ENCODE measurements around the gene NUP35.

DNA sequence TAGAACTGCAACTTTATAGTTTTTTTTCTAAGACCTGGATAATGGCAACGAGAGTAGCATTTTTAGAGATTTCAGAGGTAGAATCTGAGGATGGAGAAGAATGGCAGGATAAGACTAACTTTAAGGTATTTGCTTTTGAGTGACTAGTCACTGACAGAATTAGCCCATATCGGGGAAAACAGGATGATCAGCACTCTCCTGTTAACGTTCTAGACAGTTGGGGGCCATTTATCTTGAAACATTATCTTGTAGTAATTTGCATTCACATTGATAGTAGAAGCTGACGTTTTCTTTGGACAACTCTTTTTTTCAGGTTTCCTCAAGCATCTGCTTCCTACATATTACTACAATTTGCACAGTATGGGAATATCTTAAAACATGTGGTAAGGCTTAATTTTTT is 32.9 kb downstream of the NUP35 start:
- TF ChIP-seq, protein P1, sequence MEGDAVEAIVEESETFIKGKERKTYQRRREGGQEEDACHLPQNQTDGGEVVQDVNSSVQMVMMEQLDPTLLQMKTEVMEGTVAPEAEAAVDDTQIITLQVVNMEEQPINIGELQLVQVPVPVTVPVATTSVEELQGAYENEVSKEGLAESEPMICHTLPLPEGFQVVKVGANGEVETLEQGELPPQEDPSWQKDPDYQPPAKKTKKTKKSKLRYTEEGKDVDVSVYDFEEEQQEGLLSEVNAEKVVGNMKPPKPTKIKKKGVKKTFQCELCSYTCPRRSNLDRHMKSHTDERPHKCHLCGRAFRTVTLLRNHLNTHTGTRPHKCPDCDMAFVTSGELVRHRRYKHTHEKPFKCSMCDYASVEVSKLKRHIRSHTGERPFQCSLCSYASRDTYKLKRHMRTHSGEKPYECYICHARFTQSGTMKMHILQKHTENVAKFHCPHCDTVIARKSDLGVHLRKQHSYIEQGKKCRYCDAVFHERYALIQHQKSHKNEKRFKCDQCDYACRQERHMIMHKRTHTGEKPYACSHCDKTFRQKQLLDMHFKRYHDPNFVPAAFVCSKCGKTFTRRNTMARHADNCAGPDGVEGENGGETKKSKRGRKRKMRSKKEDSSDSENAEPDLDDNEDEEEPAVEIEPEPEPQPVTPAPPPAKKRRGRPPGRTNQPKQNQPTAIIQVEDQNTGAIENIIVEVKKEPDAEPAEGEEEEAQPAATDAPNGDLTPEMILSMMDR (IDR thresholded peaks at IDR 0.05) = no peak
- TF ChIP-seq POLR2A (IDR thresholded peaks at IDR 0.05) = no peak
